GM15510 (cell line): Measurements from ENCODE around the gene TLR10.

Experiments
- POLR2A ChIP-seq: IDR thresholded peaks from 3 replicates; pipeline ENCODE4 v1.6.1; 2011; ENCODE audit warnings: borderline replicate concordance; ENCODE audit not compliant: insufficient read length; ENCODE audit errors: extremely low read depth

TLR10 gene

DNA sequence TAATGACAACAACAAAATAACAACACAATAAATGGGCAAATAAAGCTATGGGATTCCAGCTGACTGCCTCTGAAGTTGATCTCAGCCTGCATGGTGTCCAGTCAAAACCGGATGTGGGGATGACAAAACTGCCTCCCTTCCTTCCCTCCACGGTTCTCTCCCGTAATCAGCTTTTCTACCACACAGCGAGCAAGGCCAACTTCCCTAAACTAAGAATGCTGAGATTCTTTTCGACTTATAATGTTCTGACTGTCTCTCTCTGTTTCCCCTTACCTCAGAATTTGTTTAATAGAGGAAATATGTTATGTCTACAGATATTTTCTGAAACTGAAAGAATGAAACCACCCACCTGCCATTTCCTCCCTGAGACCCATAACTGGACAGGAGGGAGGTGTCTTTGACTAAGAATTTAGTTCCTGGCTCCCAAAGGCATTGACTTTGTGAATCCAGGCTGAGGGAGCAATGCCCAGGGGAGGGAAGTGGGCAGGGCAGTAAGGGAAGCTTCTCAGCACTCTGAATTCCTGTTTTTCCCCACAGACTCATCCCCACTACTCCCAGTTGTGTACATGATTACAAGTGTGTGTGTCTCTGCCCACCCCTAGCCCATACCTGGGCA is 22.8 kb upstream of the TLR10 start:
- TF ChIP-seq POLR2A, result peak; percentile 30

DNA sequence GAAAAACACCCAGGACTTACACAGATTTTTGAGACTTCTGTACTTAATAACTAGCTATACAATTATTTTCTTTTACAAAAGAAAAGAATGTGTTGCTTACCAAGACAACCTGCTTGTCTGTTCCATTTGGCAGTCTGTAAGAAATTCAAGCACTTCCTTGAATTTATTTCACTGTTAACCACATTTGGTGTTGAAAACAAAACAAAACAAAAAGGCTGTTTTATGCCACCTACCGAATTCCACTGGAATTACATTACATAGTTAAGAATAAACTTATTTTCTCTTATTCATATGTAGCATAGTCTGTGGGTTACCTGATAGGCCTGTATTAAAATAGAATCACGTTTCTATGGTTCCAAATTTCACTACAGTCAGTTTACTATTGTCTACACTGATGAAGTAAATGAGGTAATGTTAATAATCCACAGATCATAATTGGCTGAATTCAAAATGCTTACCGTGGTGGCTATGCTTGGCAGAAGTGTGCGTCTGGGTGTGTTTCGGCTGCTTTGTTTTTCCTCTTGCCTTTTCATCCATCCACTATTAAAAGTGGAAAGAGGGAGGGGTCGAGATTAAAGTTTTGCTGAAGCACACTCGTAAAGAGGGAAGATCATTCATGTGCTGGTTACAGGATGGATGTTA is 22.0 kb upstream of the TLR10 start, which contains the start of gene TLR1:
TSS of gene TLR1 (minus strand) at position 138 of the 642 bp plus-strand sequence. CDS start 5,960 bp downstream, outside the sequence.
- no peak for TF ChIP-seq POLR2A

DNA sequence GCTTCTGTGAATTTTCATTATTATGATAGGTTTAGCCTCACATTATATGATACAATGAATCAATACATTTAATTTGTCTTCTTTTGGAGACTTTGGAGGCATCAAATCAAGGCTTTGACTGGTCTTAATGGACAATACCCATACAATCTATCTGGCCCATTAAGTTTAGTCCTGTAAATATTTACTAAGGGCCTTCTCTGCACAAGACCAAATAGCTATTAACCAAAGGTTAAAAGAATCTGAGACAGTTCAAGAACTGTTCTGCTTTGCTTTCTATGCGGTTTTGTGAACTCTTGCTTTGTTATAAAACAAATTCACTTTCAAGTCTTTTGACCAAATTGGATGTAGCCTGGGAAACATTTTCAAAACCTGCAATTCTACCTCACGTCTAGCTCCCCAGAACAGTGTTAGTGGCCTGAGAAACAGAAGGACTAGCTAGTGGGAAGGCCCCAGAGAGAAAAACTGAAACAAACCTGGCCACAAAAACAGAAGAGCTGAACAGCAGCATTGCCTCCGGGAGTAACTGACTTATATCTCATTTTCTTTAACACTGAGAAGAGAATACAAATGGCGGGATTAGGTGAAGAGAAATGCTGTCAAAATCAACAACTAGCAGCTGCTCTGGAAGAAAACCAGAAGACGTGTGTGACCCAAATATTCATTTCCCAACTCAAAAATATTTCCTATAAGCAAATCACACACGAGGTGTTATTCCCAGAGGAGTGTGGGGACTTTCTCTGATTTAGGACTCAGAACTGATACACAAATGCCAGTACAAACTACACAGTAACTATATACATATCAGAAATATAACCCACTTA is 21.3 kb upstream of the TLR10 start:
- TF ChIP-seq POLR2A, result no peak

DNA sequence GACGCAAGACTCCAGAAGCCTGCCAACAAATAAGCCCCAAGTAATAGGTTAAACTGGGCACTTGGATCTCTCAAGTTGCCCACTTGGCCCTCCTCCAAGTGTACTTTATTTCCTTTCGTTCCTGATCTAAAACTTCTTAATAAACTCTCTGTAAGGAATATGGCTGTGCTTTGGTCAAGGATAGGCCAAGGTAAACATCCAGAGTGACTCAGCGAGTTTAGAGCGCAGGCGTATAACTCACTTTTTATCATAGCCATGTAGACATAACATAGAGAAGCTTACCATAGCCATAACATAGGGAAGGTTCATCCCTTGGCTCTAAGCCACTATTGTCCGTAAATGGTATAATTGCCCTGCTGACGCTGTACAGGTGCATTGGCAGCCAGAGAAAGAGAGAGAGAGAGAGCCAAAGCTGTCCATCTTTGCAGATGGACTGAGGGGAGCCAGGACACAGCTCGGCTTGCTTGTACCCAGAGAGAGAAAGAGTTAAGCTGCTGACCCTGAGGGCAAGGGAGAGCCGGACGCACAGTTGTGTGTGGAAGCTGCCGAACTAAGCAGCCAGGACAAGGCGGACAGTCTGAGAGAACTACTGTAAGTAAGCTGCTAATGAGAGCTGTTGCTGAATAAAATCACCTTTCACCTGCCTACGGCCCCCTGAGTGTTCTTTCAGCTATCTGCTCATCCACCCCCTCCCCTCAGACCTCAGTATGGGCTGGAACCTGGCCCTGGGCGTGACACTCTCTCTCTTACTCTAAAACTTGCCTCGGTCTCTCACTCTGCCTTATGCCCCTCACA is 20.0 kb upstream of the TLR10 start:
- TF ChIP-seq POLR2A, result no peak

DNA sequence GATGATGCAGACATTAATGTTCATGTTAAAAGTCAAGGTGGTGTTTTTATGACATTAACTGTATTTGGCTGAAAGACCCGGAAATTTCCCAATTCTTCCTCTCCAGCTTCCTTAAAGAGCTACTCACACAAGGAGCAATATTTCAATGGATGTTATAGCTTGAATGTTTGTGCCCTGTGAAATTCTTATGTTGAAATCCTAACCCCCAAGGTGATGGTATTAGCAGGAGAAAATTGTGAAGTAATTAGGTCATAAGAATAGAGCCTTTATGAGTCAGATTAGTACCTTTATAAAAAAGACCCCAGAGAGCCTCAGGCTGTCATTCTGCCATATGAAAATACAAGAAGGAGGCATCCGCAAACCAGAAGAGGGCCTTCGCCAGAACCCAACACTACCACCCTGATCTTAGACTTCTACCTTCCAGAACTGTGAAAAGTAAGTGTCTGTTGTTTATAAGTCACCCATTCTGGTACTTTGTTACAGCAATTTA is 18.2 kb upstream of the TLR10 start:
- TF ChIP-seq POLR2A, result no peak

DNA sequence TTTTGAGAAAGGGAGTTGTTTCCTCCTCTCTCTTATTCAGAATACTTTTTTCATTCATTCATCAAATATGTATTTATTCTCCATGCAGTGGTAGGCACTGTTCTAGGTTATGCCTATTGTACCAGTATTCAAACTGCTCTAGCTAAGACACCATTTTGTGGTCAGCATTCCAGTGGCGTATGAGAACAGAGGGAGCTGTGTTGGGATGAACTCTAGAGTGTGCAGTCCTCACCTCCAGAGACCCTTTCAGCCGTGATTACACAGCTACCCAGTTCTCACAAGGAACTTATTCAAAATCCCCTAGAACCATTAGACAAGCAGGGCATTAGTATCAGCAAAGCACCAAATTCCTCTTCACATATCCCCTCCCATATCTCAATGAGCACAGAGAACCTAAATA is 17.6 kb upstream of the TLR10 start:
- no peak for TF ChIP-seq POLR2A

DNA sequence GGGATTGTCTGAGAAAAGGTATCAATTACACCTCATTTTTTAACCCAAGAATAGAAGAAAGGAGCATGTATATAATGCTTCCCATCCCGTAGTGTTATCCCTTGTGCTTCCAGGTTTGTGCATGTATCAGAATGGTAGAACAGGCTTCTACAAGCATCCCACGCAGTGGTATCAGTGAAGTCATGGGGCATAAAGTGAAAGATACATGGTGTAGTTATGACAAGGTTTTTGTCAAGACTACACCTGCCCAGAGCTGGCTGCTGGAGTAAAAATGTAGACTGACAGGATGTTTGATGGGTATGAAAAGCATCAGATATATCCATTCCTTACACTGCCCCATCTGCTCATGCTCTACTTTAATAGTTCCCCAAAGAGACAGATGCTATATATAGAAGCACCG is 12.3 kb upstream of the TLR10 start:
- TF ChIP-seq POLR2A, result no peak

DNA sequence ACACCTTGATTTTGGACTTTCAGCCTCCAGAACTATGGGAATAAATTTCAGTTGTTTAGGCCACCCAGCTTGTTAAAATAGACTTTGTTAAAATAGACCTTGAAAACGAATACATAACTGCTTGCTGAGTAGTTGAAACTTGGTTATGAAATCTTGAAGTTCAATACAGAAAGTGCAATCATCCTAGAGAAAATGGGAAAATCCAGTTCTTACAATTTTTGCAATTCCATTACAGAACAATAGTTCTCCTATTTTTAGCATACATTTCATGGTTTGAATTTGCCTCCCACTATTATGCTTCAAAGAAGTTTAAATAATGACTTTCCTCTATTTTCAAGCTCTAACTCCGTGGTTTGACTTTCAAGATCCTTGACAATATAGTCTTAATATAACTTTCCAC is 11.3 kb upstream of the TLR10 start:
- TF ChIP-seq POLR2A, result no peak

DNA sequence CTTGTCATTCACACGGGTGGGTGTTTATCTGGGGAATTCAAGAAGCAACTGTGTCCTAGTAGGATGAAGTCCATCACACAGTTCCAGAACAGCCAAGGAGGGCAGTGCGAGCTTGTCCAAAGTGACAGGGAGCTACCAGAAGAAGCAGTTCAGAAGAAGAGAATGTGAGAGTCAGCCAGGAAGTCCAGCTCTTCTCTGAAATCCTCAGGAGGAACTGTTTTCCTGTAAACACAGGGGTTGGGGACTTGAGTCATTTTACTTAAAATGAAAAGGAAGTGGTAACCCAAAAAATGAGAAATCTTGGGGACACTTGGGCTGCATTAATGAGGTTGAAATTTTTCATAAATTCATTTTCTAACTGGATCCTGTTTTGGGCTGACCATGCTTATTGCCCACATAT is 8.2 kb upstream of the TLR10 start:
- TF ChIP-seq POLR2A, result no peak

DNA sequence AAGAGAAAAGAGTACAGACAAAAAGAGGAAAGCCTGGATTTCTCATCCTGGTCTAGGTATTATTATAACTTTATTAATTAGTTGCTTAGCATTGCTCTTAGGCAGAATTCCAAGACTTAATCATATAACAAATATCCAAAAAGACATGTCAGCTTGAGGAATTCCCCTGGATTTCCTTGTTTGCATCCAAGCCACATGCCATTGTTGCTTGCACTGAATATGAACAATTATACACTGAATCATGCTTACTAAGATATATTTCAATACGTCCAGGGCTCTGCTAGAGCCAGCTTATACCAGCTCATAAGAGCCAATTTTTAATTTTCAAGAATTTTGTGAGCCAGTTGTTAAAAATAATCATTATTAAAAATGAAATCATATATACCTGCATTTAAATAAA is 5.5 kb upstream of the TLR10 start:
- no peak for TF ChIP-seq POLR2A

DNA sequence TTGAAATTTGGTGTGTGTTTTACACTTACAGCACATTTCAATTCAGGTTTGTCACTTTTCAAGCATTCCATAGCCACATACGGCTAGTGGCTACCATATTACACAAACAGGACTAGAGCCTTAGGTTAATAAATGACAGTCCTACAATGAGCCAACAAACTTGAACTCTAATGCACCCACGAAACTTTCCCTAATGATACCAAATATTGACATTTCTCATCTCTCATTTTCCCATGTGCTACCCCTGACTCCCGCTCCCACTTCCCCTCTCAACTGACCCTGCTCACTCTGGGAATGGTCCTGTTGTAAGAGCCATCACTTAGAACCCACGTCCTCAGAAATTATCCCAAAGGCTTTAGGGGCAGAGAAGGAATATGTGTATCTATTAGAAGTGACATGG is 4.9 kb upstream of the TLR10 start:
- TF ChIP-seq POLR2A, result no peak

DNA sequence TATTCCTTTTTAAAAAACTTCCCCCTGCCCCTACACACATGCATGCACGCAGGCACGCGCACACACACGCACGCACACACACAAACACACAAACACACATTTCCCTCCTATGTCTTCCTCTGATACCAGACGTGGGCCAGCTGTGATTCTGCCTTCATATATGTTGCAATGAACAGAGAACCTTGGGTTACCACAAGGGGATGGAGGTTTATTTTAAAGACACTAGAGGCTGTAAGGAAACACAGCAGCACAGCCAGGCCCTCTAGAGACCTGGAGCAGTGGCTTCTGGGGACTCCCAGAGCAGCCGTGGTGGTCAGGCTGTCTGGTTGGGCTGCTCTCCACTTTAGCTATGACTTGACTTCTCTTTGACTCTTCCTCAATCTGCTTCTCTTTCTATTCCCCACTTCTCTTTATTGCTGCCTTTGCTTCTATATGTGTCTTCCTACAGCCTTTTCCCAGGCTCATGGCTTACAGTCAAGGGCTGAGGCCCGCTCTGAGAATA is 3.2 kb upstream of the TLR10 start:
- TF ChIP-seq POLR2A, result no peak

DNA sequence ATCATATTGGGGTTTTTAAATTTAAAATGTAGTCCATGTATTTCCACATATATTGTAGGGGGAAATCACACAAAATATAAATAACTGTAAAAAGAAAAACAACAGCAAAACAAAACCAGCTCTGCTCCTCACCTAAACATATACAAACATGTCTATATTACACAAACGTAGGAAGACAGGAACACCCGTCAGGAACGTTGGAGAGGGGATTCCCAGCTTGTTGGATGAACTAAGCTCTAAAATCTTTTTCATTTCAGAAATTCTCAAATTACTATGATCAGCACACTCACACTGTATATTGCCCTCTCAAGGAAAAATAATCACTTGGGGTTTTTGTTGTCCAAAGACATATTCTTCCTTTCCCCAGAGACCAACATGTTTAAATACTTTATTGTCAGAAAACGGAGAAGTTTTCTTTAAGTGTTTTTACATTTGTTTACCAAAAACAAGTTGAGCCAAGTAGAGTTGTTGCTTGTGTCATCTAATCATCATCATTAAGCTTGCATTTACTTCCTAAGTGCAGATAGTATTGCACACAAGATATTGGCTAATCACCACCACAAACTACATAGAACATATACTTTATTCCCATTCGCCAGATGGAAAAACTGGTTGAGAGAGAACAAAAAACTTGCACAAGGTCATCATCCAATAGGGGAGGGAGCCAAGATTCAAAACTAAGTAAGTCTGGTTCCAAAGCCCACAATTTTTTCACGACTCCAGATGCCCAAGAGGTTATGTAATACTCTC is 2.4 kb upstream of the TLR10 start:
- no peak for TF ChIP-seq POLR2A

DNA sequence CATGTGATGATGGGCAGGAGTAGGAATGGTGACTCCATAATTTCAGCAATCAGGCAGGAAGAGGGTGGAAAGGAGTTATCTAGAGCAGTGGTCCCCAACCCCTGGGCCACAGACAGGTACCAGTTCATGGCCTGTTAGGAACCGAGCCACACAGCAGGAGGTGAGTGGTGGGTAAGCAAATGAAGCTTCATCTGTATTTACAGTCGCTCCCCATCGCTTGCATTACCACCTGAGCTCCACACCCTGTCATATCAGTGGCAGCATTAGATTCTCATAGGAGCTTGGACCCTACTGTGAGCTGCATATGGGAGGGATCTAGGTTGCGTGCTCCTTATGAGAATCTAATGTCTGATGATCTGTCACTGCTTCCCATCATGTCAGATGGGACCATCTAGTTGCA is 1.4 kb upstream of the TLR10 start:
- TF ChIP-seq POLR2A, result no peak
